IPS-18c (cell line): ENCODE results near the gene COL23A1.
A peak's percentile ranks its signal among the peaks of the same experiment; 100 is the strongest.

ENCODE experiments used
- H3K4me3 ChIP-seq: 2 replicates; pipeline ENCODE4 v1.7.0; 2013; ENCODE audit warnings: low read depth, mild to moderate bottlenecking, low read length, moderate library complexity; ENCODE audit not compliant: insufficient read depth
- H3K9me3 ChIP-seq: one replicate; pipeline ENCODE4 v1.6.1; 2013; ENCODE audit warnings: mild to moderate bottlenecking, low read length, moderate library complexity; ENCODE audit not compliant: control insufficient read depth, insufficient read depth

COL23A1 gene

GRCh38 chr5:178212241-178213002 lies 377.8 kb downstream of the COL23A1 start:
- no peak overlapping the region for H3K4me3 ChIP-seq

GRCh38 chr5:178211095-178212048 lies 378.8 kb downstream of the COL23A1 start:
- no peak overlapping the region for H3K4me3 ChIP-seq
- no peaks in the 10 kb centered on the region for H3K9me3 ChIP-seq

More at GRCh38 chr5:178212241-178213002, 377.8 kb downstream of the COL23A1 start:
- no peaks in the 10 kb centered on the region for H3K9me3 ChIP-seq

GRCh38 chr5:178210686-178211085 lies 379.5 kb downstream of the COL23A1 start:
- Histone ChIP-seq H3K9me3 (no peaks in the 10 kb centered on the region), H3K4me3 (no peak overlapping the region)

- Histone ChIP-seq H3K4me3 (no peak overlapping the region), H3K9me3 (no peaks in the 10 kb centered on the region)
Measured at GRCh38 chr5:178210073-178210535, 380.1 kb downstream of the COL23A1 start.

- H3K9me3 ChIP-seq = no peaks in the 10 kb centered on the region
Measured at GRCh38 chr5:178209334-178210072, 380.7 kb downstream of the COL23A1 start.

GRCh38 chr5:178208540-178209227 lies 381.5 kb downstream of the COL23A1 start:
- H3K4me3 ChIP-seq = no peak overlapping the region
- H3K9me3 ChIP-seq = no peaks in the 10 kb centered on the region

More at GRCh38 chr5:178209334-178210072, 380.7 kb downstream of the COL23A1 start:
- no peak overlapping the region for H3K4me3 ChIP-seq

- Histone ChIP-seq H3K4me3 (no peak overlapping the region), H3K9me3 (no peaks in the 10 kb centered on the region)
Measured at GRCh38 chr5:178207917-178208280, 382.3 kb downstream of the COL23A1 start.

- H3K4me3 ChIP-seq = peak overlapping the region; percentile 97
Measured at GRCh38 chr5:178207183-178207916, 382.8 kb downstream of the COL23A1 start.

GRCh38 chr5:178206166-178207101 lies 383.8 kb downstream of the COL23A1 start:
- H3K9me3 ChIP-seq = no peaks in the 10 kb centered on the region
- peak overlapping the region; percentile 97 for H3K4me3 ChIP-seq

More at GRCh38 chr5:178207183-178207916, 382.8 kb downstream of the COL23A1 start:
- no peaks in the 10 kb centered on the region for H3K9me3 ChIP-seq

GRCh38 chr5:178205749-178206047 lies 384.5 kb downstream of the COL23A1 start:
- H3K9me3 ChIP-seq = no peaks in the 10 kb centered on the region
- peak overlapping the region; percentile 97 for H3K4me3 ChIP-seq

- Histone ChIP-seq H3K4me3 (peak overlapping the region; percentile 97), H3K9me3 (no peaks in the 10 kb centered on the region)
Measured at GRCh38 chr5:178204935-178205748, 385.1 kb downstream of the COL23A1 start.

- H3K9me3 ChIP-seq = no peaks in the 10 kb centered on the region
Measured at GRCh38 chr5:178204182-178204934, 385.8 kb downstream of the COL23A1 start, which contains the start of gene HNRNPAB. TSS of gene HNRNPAB (plus strand) at chr5:178204533. CDS start at chr5:178204838, 305 bp downstream.

GRCh38 chr5:178203670-178204181 lies 386.5 kb downstream of the COL23A1 start:
- peak overlapping the region; percentile 97 for H3K4me3 ChIP-seq

More at GRCh38 chr5:178204182-178204934, 385.8 kb downstream of the COL23A1 start, which contains the start of gene HNRNPAB:
- peak within 1 kb of the TSS; percentile 97 for H3K4me3 ChIP-seq

GRCh38 chr5:178202541-178202940 lies 387.7 kb downstream of the COL23A1 start:
- H3K9me3 ChIP-seq = no peaks in the 10 kb centered on the region
- H3K4me3 ChIP-seq = no peak overlapping the region

More at GRCh38 chr5:178203670-178204181, 386.5 kb downstream of the COL23A1 start:
- no peaks in the 10 kb centered on the region for H3K9me3 ChIP-seq
